H1 (cell line): ENCODE results near the gene PALM2AKAP2. TPM values are rescaled to one million over a fixed set of nuclear protein-coding genes. Genes with fewer than 3 reads are reported as not detected.

Experiments
- KDM1A ChIP-seq: fragments of 200-600, 300-600 bp; sonication (generic); IDR thresholded peaks from 2 replicates; pipeline ENCODE4 v1.7.1; 2016; ENCODE audit warnings: mild to moderate bottlenecking, low read length, borderline replicate concordance
- RAD21 ChIP-seq, 2 experiments: IDR thresholded peaks in 1 of 2; conservative IDR thresholded peaks in 1 of 2; 2 replicates each; pipeline ENCODE4 v1.6.1; 2011; ENCODE audit warnings: low read depth in 2 of 2, low read length in 2 of 2, improper control_type of control experiment in 1 of 2, inconsistent platforms in 1 of 2, mild to moderate bottlenecking in 1 of 2, moderate library complexity in 1 of 2
- SIRT6 ChIP-seq: IDR thresholded peaks from one replicate; pipeline ENCODE4 v1.7.1; 2012; ENCODE audit warnings: low read length, inconsistent platforms
- polyA plus RNA-seq, 7 experiments: library from polyadenylated mRNA; depleted of rRNA in 3 of 7; stranded (reverse) in 5 of 7; unstranded in 2 of 7; fragments of >200 nt in 5 of 7; fragments of 200-250 nt in 2 of 7; gene quantifications; 1 replicate in 5 of 7; 2 replicates in 1 of 7; 4 replicates in 1 of 7; pipeline versions ENCODE4 v1.2.1 to v1.2.3, GENCODE V29; 2011 to 2013; ENCODE audit warnings: missing spikeins in 2 of 7, mixed read lengths in 2 of 7
- total RNA-seq: library from RNA; stranded (reverse); fragmentation: NEBNext Ultra II Directional; extraction: Animal tissue kit (Norgen Biotek cat#: 25700); gene quantifications from 2 replicates; pipeline ENCODE4 v1.2.1, GENCODE V29; 2021
- TF ChIP-seq, protein P1 (sequence below): fragments of 300-600 bp; sonication (generic); IDR thresholded peaks from 2 replicates; pipeline ENCODE4 v1.7.1; 2012; ENCODE audit warnings: low read length, moderate library complexity, mild to moderate bottlenecking, inconsistent platforms; ENCODE audit not compliant: insufficient replicate concordance

PALM2AKAP2 gene
- total and polyA plus RNA-seq, 2 of the 8 experiments (the other 6 are each of a cell fraction or from before 2014, with no cell fraction given): 0.38 to 20.5 TPM

DNA sequence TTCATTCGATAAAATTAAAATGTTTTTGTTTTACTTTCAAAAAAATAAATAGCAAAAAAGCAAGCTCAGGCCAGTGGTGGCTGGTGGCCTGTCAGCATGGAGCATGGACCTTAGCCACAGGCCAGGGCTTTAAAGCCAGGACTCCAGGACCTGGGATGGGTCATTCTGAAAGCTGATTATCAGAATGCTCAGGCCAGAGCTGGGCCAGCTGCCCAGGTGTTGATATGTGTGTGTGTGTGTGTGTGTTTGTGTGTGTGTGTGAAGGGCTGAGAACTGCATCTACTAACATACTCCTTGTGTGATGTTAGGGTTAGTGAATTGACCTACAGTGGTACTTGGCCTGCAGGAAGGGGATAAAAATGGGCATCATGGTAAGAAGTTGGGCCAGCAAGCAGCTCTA is 21.5 kb downstream of the PALM2AKAP2 start (continued):
- TF ChIP-seq, protein P1, sequence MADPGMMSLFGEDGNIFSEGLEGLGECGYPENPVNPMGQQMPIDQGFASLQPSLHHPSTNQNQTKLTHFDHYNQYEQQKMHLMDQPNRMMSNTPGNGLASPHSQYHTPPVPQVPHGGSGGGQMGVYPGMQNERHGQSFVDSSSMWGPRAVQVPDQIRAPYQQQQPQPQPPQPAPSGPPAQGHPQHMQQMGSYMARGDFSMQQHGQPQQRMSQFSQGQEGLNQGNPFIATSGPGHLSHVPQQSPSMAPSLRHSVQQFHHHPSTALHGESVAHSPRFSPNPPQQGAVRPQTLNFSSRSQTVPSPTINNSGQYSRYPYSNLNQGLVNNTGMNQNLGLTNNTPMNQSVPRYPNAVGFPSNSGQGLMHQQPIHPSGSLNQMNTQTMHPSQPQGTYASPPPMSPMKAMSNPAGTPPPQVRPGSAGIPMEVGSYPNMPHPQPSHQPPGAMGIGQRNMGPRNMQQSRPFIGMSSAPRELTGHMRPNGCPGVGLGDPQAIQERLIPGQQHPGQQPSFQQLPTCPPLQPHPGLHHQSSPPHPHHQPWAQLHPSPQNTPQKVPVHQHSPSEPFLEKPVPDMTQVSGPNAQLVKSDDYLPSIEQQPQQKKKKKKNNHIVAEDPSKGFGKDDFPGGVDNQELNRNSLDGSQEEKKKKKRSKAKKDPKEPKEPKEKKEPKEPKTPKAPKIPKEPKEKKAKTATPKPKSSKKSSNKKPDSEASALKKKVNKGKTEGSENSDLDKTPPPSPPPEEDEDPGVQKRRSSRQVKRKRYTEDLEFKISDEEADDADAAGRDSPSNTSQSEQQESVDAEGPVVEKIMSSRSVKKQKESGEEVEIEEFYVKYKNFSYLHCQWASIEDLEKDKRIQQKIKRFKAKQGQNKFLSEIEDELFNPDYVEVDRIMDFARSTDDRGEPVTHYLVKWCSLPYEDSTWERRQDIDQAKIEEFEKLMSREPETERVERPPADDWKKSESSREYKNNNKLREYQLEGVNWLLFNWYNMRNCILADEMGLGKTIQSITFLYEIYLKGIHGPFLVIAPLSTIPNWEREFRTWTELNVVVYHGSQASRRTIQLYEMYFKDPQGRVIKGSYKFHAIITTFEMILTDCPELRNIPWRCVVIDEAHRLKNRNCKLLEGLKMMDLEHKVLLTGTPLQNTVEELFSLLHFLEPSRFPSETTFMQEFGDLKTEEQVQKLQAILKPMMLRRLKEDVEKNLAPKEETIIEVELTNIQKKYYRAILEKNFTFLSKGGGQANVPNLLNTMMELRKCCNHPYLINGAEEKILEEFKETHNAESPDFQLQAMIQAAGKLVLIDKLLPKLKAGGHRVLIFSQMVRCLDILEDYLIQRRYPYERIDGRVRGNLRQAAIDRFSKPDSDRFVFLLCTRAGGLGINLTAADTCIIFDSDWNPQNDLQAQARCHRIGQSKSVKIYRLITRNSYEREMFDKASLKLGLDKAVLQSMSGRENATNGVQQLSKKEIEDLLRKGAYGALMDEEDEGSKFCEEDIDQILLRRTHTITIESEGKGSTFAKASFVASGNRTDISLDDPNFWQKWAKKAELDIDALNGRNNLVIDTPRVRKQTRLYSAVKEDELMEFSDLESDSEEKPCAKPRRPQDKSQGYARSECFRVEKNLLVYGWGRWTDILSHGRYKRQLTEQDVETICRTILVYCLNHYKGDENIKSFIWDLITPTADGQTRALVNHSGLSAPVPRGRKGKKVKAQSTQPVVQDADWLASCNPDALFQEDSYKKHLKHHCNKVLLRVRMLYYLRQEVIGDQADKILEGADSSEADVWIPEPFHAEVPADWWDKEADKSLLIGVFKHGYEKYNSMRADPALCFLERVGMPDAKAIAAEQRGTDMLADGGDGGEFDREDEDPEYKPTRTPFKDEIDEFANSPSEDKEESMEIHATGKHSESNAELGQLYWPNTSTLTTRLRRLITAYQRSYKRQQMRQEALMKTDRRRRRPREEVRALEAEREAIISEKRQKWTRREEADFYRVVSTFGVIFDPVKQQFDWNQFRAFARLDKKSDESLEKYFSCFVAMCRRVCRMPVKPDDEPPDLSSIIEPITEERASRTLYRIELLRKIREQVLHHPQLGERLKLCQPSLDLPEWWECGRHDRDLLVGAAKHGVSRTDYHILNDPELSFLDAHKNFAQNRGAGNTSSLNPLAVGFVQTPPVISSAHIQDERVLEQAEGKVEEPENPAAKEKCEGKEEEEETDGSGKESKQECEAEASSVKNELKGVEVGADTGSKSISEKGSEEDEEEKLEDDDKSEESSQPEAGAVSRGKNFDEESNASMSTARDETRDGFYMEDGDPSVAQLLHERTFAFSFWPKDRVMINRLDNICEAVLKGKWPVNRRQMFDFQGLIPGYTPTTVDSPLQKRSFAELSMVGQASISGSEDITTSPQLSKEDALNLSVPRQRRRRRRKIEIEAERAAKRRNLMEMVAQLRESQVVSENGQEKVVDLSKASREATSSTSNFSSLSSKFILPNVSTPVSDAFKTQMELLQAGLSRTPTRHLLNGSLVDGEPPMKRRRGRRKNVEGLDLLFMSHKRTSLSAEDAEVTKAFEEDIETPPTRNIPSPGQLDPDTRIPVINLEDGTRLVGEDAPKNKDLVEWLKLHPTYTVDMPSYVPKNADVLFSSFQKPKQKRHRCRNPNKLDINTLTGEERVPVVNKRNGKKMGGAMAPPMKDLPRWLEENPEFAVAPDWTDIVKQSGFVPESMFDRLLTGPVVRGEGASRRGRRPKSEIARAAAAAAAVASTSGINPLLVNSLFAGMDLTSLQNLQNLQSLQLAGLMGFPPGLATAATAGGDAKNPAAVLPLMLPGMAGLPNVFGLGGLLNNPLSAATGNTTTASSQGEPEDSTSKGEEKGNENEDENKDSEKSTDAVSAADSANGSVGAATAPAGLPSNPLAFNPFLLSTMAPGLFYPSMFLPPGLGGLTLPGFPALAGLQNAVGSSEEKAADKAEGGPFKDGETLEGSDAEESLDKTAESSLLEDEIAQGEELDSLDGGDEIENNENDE: no peak
- TF ChIP-seq SIRT6 (no peak), KDM1A (no peak), RAD21 (IDR thresholded peaks at IDR 0.05 in 1 of 2, conservative IDR thresholded peaks at IDR 0.05 in 1 of 2; ENCODE audit: low read depth in 2 of 2, low read length in 2 of 2) (no peak)
- TF ChIP-seq, all 59 proteins: peak for 0
